H1 (cell line): ENCODE measurements around the gene SAE1. TPM values are rescaled to one million over a fixed set of nuclear protein-coding genes. Genes with fewer than 3 reads are reported as not detected.

Experiments
- BCL11A ChIP-seq, 2 experiments: IDR thresholded peaks; one replicate each; pipeline ENCODE4 v1.6.1; 2011; ENCODE audit warnings: low read depth in 2 of 2, low read length in 2 of 2, mild to moderate bottlenecking in 2 of 2
- HDAC2 ChIP-seq, 2 experiments: fragments of 300-600 bp in 1 of 2; sonication (generic) in 1 of 2; IDR thresholded peaks; 2 replicates each; pipeline ENCODE4 v1.6.1; 2011 to 2012; ENCODE audit warnings: low read depth in 2 of 2, low read length in 2 of 2, mild to moderate bottlenecking in 2 of 2, moderate library complexity in 2 of 2, borderline replicate concordance in 1 of 2, inconsistent platforms in 1 of 2
- NRF1 ChIP-seq: IDR thresholded peaks from 2 replicates; pipeline ENCODE4 v1.6.1; 2011; ENCODE audit warnings: mild to moderate bottlenecking, low read depth, low read length, improper control_type of control experiment
- RNF2 ChIP-seq: fragments of 200-900, 300-1000 bp; sonication (generic); IDR thresholded peaks from 2 replicates; pipeline ENCODE4 v1.7.1; 2016; ENCODE audit warnings: borderline replicate concordance, low read depth, mild to moderate bottlenecking, antibody characterized with exemption, low read length; ENCODE audit not compliant: poor library complexity, severe bottlenecking; ENCODE audit errors: missing control alignments
- SP2 ChIP-seq: IDR thresholded peaks from 2 replicates; pipeline ENCODE4 v1.6.1; 2012; ENCODE audit warnings: mild to moderate bottlenecking, low read length, inconsistent platforms
- TBP ChIP-seq: IDR thresholded peaks from 2 replicates; pipeline ENCODE4 v1.6.1; 2011; ENCODE audit warnings: low read depth, low read length, improper control_type of control experiment
- polyA plus RNA-seq, 7 experiments: library from polyadenylated mRNA; depleted of rRNA in 3 of 7; stranded (reverse) in 5 of 7; unstranded in 2 of 7; fragments of >200 nt in 5 of 7; fragments of 200-250 nt in 2 of 7; gene quantifications; 1 replicate in 5 of 7; 2 replicates in 1 of 7; 4 replicates in 1 of 7; pipeline versions ENCODE4 v1.2.1 to v1.2.3, GENCODE V29; 2011 to 2013; ENCODE audit warnings: missing spikeins in 2 of 7, mixed read lengths in 2 of 7
- total RNA-seq: library from RNA; stranded (reverse); fragmentation: NEBNext Ultra II Directional; extraction: Animal tissue kit (Norgen Biotek cat#: 25700); gene quantifications from 2 replicates; pipeline ENCODE4 v1.2.1, GENCODE V29; 2021
- TF ChIP-seq, protein P1 (sequence below): fragments of 300-600 bp; sonication (generic); IDR thresholded peaks from 2 replicates; pipeline ENCODE4 v1.7.1; 2012; ENCODE audit warnings: low read length, moderate library complexity, mild to moderate bottlenecking, inconsistent platforms; ENCODE audit not compliant: insufficient replicate concordance
- TF ChIP-seq, protein P2 (sequence below): IDR thresholded peaks from 2 replicates; pipeline ENCODE4 v1.6.1; 2012; ENCODE audit warnings: inconsistent platforms

Gene SAE1
- total and polyA plus RNA-seq, 2 of the 8 experiments (the other 6 are each of a cell fraction or from before 2014, with no cell fraction given), result 213 to 268 TPM

DNA sequence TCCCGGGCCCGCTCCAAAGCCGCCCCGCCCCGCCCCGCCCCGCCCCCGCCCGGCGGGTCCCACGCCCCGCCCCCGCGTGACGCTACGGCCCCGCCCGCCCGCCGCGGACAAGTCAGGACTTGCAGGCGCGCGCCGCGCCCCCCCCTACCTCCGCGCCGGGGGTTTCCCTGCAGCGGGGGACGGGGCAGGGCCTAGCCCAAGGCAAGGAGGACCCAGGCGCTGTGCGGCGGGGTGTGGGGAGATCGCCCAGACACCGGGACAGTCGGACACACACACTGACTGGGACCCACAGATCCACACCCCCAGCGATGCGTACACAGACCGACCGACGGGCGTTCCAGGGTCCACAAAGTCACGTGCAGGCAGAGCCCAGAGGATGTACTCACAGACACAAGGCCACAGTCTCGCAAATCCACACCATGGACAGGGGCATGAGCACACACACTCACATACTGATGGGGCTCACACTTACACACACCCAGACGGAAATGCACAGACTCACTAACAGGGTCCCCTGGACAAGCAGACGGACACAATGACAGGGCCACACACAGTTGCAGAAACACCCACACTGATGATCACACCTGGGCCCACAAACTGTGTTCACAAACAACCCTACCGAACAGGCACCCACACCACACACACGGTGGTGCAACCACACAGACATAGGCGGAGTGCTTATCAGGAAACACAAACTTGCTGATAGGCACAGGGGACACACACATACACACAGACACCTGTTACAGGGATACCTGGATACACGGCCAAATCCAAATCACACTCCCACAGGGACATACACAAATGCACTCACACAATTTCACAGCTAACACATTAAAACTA, 100.8 kb downstream of the SAE1 start (continued):
- TF ChIP-seq, protein P1, sequence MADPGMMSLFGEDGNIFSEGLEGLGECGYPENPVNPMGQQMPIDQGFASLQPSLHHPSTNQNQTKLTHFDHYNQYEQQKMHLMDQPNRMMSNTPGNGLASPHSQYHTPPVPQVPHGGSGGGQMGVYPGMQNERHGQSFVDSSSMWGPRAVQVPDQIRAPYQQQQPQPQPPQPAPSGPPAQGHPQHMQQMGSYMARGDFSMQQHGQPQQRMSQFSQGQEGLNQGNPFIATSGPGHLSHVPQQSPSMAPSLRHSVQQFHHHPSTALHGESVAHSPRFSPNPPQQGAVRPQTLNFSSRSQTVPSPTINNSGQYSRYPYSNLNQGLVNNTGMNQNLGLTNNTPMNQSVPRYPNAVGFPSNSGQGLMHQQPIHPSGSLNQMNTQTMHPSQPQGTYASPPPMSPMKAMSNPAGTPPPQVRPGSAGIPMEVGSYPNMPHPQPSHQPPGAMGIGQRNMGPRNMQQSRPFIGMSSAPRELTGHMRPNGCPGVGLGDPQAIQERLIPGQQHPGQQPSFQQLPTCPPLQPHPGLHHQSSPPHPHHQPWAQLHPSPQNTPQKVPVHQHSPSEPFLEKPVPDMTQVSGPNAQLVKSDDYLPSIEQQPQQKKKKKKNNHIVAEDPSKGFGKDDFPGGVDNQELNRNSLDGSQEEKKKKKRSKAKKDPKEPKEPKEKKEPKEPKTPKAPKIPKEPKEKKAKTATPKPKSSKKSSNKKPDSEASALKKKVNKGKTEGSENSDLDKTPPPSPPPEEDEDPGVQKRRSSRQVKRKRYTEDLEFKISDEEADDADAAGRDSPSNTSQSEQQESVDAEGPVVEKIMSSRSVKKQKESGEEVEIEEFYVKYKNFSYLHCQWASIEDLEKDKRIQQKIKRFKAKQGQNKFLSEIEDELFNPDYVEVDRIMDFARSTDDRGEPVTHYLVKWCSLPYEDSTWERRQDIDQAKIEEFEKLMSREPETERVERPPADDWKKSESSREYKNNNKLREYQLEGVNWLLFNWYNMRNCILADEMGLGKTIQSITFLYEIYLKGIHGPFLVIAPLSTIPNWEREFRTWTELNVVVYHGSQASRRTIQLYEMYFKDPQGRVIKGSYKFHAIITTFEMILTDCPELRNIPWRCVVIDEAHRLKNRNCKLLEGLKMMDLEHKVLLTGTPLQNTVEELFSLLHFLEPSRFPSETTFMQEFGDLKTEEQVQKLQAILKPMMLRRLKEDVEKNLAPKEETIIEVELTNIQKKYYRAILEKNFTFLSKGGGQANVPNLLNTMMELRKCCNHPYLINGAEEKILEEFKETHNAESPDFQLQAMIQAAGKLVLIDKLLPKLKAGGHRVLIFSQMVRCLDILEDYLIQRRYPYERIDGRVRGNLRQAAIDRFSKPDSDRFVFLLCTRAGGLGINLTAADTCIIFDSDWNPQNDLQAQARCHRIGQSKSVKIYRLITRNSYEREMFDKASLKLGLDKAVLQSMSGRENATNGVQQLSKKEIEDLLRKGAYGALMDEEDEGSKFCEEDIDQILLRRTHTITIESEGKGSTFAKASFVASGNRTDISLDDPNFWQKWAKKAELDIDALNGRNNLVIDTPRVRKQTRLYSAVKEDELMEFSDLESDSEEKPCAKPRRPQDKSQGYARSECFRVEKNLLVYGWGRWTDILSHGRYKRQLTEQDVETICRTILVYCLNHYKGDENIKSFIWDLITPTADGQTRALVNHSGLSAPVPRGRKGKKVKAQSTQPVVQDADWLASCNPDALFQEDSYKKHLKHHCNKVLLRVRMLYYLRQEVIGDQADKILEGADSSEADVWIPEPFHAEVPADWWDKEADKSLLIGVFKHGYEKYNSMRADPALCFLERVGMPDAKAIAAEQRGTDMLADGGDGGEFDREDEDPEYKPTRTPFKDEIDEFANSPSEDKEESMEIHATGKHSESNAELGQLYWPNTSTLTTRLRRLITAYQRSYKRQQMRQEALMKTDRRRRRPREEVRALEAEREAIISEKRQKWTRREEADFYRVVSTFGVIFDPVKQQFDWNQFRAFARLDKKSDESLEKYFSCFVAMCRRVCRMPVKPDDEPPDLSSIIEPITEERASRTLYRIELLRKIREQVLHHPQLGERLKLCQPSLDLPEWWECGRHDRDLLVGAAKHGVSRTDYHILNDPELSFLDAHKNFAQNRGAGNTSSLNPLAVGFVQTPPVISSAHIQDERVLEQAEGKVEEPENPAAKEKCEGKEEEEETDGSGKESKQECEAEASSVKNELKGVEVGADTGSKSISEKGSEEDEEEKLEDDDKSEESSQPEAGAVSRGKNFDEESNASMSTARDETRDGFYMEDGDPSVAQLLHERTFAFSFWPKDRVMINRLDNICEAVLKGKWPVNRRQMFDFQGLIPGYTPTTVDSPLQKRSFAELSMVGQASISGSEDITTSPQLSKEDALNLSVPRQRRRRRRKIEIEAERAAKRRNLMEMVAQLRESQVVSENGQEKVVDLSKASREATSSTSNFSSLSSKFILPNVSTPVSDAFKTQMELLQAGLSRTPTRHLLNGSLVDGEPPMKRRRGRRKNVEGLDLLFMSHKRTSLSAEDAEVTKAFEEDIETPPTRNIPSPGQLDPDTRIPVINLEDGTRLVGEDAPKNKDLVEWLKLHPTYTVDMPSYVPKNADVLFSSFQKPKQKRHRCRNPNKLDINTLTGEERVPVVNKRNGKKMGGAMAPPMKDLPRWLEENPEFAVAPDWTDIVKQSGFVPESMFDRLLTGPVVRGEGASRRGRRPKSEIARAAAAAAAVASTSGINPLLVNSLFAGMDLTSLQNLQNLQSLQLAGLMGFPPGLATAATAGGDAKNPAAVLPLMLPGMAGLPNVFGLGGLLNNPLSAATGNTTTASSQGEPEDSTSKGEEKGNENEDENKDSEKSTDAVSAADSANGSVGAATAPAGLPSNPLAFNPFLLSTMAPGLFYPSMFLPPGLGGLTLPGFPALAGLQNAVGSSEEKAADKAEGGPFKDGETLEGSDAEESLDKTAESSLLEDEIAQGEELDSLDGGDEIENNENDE, result no peak
- TF ChIP-seq BCL11A (IDR thresholded peaks at IDR 0.05; ENCODE audit: low read depth in 2 of 2, low read length in 2 of 2) (no peak), TBP (0 out of 2 replicates have a peak, but pooled peaks have one; percentile 44), NRF1 (no peak), SP2 (no peak), RNF2 (no peak), HDAC2 (IDR thresholded peaks at IDR 0.05; ENCODE audit: borderline replicate concordance in 1 of 2, low read depth in 2 of 2, low read length in 2 of 2) (no peak)
- TF ChIP-seq, protein P2, sequence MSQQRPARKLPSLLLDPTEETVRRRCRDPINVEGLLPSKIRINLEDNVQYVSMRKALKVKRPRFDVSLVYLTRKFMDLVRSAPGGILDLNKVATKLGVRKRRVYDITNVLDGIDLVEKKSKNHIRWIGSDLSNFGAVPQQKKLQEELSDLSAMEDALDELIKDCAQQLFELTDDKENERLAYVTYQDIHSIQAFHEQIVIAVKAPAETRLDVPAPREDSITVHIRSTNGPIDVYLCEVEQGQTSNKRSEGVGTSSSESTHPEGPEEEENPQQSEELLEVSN, result no peak
